GM23248 (cell line): ENCODE results near the gene ZC3H7A. TPM values are rescaled to one million over a fixed set of nuclear protein-coding genes. Genes with fewer than 3 reads are reported as not detected.
A peak's percentile ranks its signal among the peaks of the same experiment; 100 is the strongest.

ENCODE experiments used
- DNase-seq: peaks from one replicate; pipeline ENCODE4 v3.0.0-alpha.2; 2015
- H2AFZ ChIP-seq: fragments of 200-600 bp; sonication (generic); 2 replicates; pipeline ENCODE4 v1.6.1; 2016; ENCODE audit warnings: antibody characterized with exemption
- H3F3A ChIP-seq: fragments of 200-600 bp; sonication (generic); 2 replicates; pipeline ENCODE4 v1.6.1; 2016; ENCODE audit warnings: mild to moderate bottlenecking, antibody characterized with exemption, mixed run types; ENCODE audit not compliant: insufficient read depth
- H3K27ac ChIP-seq: fragments of 200-600 bp; sonication (generic); 2 replicates; pipeline ENCODE4 v1.5.1; 2016; ENCODE audit warnings: mild to moderate bottlenecking
- H3K27me3 ChIP-seq: fragments of 200-600 bp; sonication (generic); replicated peaks from 2 replicates; pipeline ENCODE4 v1.6.1; 2016; ENCODE audit warnings: mild to moderate bottlenecking; ENCODE audit not compliant: insufficient read depth
- H3K36me3 ChIP-seq: fragments of 200-600 bp; sonication (generic); 2 replicates; pipeline ENCODE4 v1.6.1; 2016; ENCODE audit warnings: low read depth, mild to moderate bottlenecking
- H3K4me1 ChIP-seq: fragments of 200-600 bp; sonication (generic); 2 replicates; pipeline ENCODE4 v1.6.1; 2016; ENCODE audit warnings: mild to moderate bottlenecking; ENCODE audit not compliant: insufficient read depth
- H3K4me2 ChIP-seq: fragments of 200-600 bp; sonication (generic); one replicate; pipeline ENCODE4 v1.6.1; 2016; ENCODE audit warnings: mild to moderate bottlenecking; ENCODE audit not compliant: unreplicated experiment
- H3K4me3 ChIP-seq: fragments of 200-600 bp; sonication (generic); 2 replicates; pipeline ENCODE4 v1.5.1; 2016; ENCODE audit warnings: mild to moderate bottlenecking
- H3K79me2 ChIP-seq: fragments of 200-600 bp; sonication (generic); 2 replicates; pipeline ENCODE4 v1.6.1; 2016; ENCODE audit warnings: mild to moderate bottlenecking; ENCODE audit not compliant: insufficient read depth
- H3K9ac ChIP-seq: fragments of 200-600 bp; sonication (generic); 2 replicates; pipeline ENCODE4 v1.6.1; 2016; ENCODE audit warnings: mild to moderate bottlenecking
- H3K9me2 ChIP-seq: fragments of 200-600 bp; sonication (generic); 2 replicates; pipeline ENCODE4 v1.6.1; 2016; ENCODE audit warnings: mixed run types, mild to moderate bottlenecking, moderate library complexity; ENCODE audit not compliant: insufficient read depth
- H3K9me3 ChIP-seq: fragments of 200-600 bp; sonication (generic); one replicate; pipeline ENCODE4 v1.6.1; 2017; ENCODE audit warnings: low read depth
- H4K20me1 ChIP-seq: fragments of 200-600 bp; sonication (generic); 2 replicates; pipeline ENCODE4 v1.6.0; 2016; ENCODE audit not compliant: insufficient read depth
- EZH2 ChIP-seq: fragments of 200-600 bp; sonication (generic); IDR thresholded peaks from 2 replicates; pipeline ENCODE4 v1.6.1; 2018; ENCODE audit warnings: antibody characterized with exemption, mild to moderate bottlenecking; ENCODE audit not compliant: insufficient read depth, poor library complexity, severe bottlenecking
- EZH2phosphoT487 ChIP-seq: fragments of 200-600 bp; sonication (generic); IDR thresholded peaks from 2 replicates; pipeline ENCODE4 v1.6.1; 2018; ENCODE audit warnings: antibody characterized with exemption, moderate library complexity, mild to moderate bottlenecking, low read depth; ENCODE audit not compliant: insufficient read depth
- WGBS, 2 experiments: methylation state at CpG; one replicate each; pipeline ENCODE4 v1.1.6; 2015 to 2017; ENCODE audit warnings: low lambda C conversion rate in 2 of 2, low coverage in 1 of 2; ENCODE audit errors: missing lambda C conversion rate in 2 of 2; 5-methylcytosine and 5-hydroxymethylcytosine counted together
- in situ Hi-C: fragments of 300-500 bp; cut with MboI; formaldehyde crosslinking; loops from 2 replicates; pipeline ENCODE4 v1.15.0; 2020
- polyA plus RNA-seq: library from polyadenylated mRNA; unstranded; fragments of >200 nt; fragmentation: Nextera tagmentation; extraction: Ambion mirVana; gene quantifications from 2 replicates; pipeline ENCODE4 v1.2.1, GENCODE V29; 2016
- total RNA-seq: library from RNA; depleted of rRNA; stranded (reverse); fragments of >200 nt; shearing (Covaris generic); gene quantifications from 2 replicates; pipeline ENCODE4 v1.2.3, GENCODE V29; 2014

ZC3H7A gene
- total and polyA plus RNA-seq, 2 experiments from 2014 or later: 33.6 to 48.0 TPM

- no peak for DNase-seq
- Histone ChIP-seq H3K36me3 (peaks cover 84% of the 10 kb centered on the region), H3K4me1 (no peaks in the 10 kb centered on the region), H3K79me2 (peaks cover 59% of the 10 kb centered on the region), H3F3A (peaks cover 24% of the 10 kb centered on the region), H2AFZ (no peak overlapping the region), H4K20me1 (no peaks in the 10 kb centered on the region), H3K27me3 (no peaks in the 10 kb centered on the region), H3K4me2 (no peak overlapping the region), H3K9me3 (no peaks in the 10 kb centered on the region), H3K9me2 (no peaks in the 10 kb centered on the region), H3K27ac (no peak overlapping the region), H3K9ac (no peak overlapping the region), H3K4me3 (no peak overlapping the region)
- in situ Hi-C loops: no loop called here
- 95 to 96% methylated on average over 11 of the region's 11 CpGs for WGBS, 2 experiments
- TF ChIP-seq EZH2phosphoT487: no peak
- TF ChIP-seq EZH2: no peak
Observed at GRCh38 chr16:11843206-11843605, 46.1 kb upstream of the ZC3H7A start.

- Histone ChIP-seq H3K36me3 (peaks cover 79% of the 10 kb centered on the region), H3K27ac (no peak overlapping the region), H2AFZ (no peak overlapping the region), H3K9me2 (no peaks in the 10 kb centered on the region), H3K9ac (no peak overlapping the region), H3K4me2 (no peak overlapping the region), H3F3A (peaks cover 46% of the 10 kb centered on the region), H4K20me1 (no peaks in the 10 kb centered on the region), H3K9me3 (no peaks in the 10 kb centered on the region), H3K4me1 (peaks cover 12% of the 10 kb centered on the region), H3K4me3 (no peak overlapping the region), H3K79me2 (peaks cover 38% of the 10 kb centered on the region), H3K27me3 (no peaks in the 10 kb centered on the region)
- in situ Hi-C loops: no loop called here
- DNase-seq: no peak
- WGBS, 2 experiments: 97 to 98% methylated on average over 7 of the region's 7 CpGs
- no peak for TF ChIP-seq EZH2
- no peak for TF ChIP-seq EZH2phosphoT487
Observed at GRCh38 chr16:11841026-11841425, 44.0 kb upstream of the ZC3H7A start.

DNA sequence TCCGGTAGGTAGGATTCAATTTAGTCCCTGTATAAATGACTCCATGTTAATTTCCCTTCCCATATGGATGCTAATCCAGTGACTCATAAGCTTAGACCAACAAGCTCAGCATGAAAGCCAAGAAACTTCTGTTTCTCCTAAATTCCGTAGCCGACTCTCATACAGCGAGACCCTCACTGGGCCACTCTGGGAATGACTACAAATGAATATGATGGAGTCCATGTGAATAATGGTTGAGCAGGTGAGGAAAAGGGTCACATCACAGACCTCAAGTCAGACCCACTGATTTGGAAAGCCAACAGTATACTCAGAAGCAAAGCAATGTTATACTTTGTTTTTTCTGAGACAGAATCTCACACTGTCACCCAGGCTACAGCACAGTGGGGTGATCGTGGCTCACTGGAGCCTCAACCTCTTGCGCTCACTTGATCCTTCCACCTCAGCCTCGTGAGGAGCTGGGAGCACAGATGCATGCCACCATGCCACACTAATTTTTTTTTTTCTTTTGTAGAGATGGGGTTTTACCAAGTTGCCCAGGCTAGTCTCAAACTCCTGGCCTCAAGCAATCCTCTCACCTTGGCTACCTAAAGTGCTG, 39.7 kb upstream of the ZC3H7A start:
- no peak overlapping the region for H3K4me3 ChIP-seq
- no peaks in the 10 kb centered on the region for H3K9me3 ChIP-seq
- H4K20me1 ChIP-seq: no peaks in the 10 kb centered on the region
- peaks cover 8% of the 10 kb centered on the region; the same call in 1 of the 2 replicates for H3K79me2 ChIP-seq
- peaks cover 27% of the 10 kb centered on the region for H3K4me1 ChIP-seq
- H3K9me2 ChIP-seq: no peaks in the 10 kb centered on the region
- in situ Hi-C loops: no loop called here
- H3F3A ChIP-seq: peaks cover 67% of the 10 kb centered on the region
- peak overlapping the region; percentile 40 for H3K4me2 ChIP-seq
- peak; percentile 83 for DNase-seq
- peak overlapping the region; percentile 17 for H3K9ac ChIP-seq
- TF ChIP-seq EZH2: no peak
- no peak for TF ChIP-seq EZH2phosphoT487
- no peaks in the 10 kb centered on the region for H3K27me3 ChIP-seq
- peaks cover 46% of the 10 kb centered on the region for H3K36me3 ChIP-seq
- H2AFZ ChIP-seq: no peak overlapping the region
- peak overlapping the region; percentile 54 for H3K27ac ChIP-seq
- 41 to 47% methylated on average over 7 of the region's 7 CpGs for WGBS, 2 experiments

- Histone ChIP-seq H3K9ac (no peak overlapping the region), H3K4me2 (peak overlapping the region; percentile 40), H3K27ac (peak overlapping the region; percentile 54)
Observed at GRCh38 chr16:11835891-11836649, 39.0 kb upstream of the ZC3H7A start.

More at GRCh38 chr16:11835891-11836649, 39.0 kb upstream of the ZC3H7A start:
- Histone ChIP-seq H3K9me2 (no peaks in the 10 kb centered on the region), H3K9me3 (no peaks in the 10 kb centered on the region), H3K4me3 (no peak overlapping the region), H3K27me3 (no peaks in the 10 kb centered on the region), H3F3A (peaks cover 60% of the 10 kb centered on the region), H3K36me3 (peaks cover 39% of the 10 kb centered on the region), H3K79me2 (peaks cover 7% of the 10 kb centered on the region; the same call in 1 of the 2 replicates), H3K4me1 (peaks cover 27% of the 10 kb centered on the region), H4K20me1 (no peaks in the 10 kb centered on the region), H2AFZ (no peak overlapping the region)
- peak; percentile 57 for DNase-seq
- no peak for TF ChIP-seq EZH2phosphoT487
- no peak for TF ChIP-seq EZH2
- in situ Hi-C loops: no loop called here
- 12 to 17% methylated on average over 9 of the region's 9 CpGs for WGBS, 2 experiments
